Limb (tissue), 2 donors: ENCODE measurements around the gene OBP2A.

Experiments used
- DNase-seq, 2 donors: peaks; one replicate each; pipeline ENCODE4 v3.0.0-alpha.2; 2016; ENCODE audit errors: extremely low spot score in 2 of 2

Gene OBP2A

GRCh38 chr9:135596211-135596610 lies 50.3 kb downstream of the OBP2A start:
- no peak for DNase-seq
